Measurements from ENCODE around the gene ATRN.
"Not testable (repeated sequence)": the region's sequence is repeated elsewhere in the genome, so short reads cannot be mapped to it uniquely, and the experiment has no call there.

The ATRN gene

GRCh38 chr20:3563548-3564177, 92.8 kb downstream of the ATRN start:
- no peak for DNase-seq (ENCODE audit: low spot score)

- no peak for DNase-seq (ENCODE audit: low spot score)
These were observed 95.0 kb downstream of the ATRN start for GRCh38 chr20:3565851-3566250.

GRCh38 chr20:3572151-3572550, 101.3 kb downstream of the ATRN start:
- no peak for DNase-seq (ENCODE audit: low spot score)

GRCh38 chr20:3576363-3576762, 105.5 kb downstream of the ATRN start:
- no peak for DNase-seq (ENCODE audit: low spot score)

- no peak for DNase-seq (ENCODE audit: low spot score)
These were observed 106.5 kb downstream of the ATRN start for GRCh38 chr20:3577366-3577765.

- DNase-seq (ENCODE audit: low spot score): no peak
These were observed 109.6 kb downstream of the ATRN start for GRCh38 chr20:3580412-3580811.

- DNase-seq (ENCODE audit: low spot score): no peak
These were observed 112.9 kb downstream of the ATRN start for GRCh38 chr20:3583765-3584164.

- DNase-seq (ENCODE audit: low spot score): no peak
These were observed 115.3 kb downstream of the ATRN start for GRCh38 chr20:3586093-3586492.

- no peak for DNase-seq (ENCODE audit: low spot score)
These were observed 119.3 kb downstream of the ATRN start for GRCh38 chr20:3590164-3590563.

- DNase-seq (ENCODE audit: low spot score): no peak
These were observed 122.1 kb downstream of the ATRN start for GRCh38 chr20:3592931-3593330.

GRCh38 chr20:3595541-3595940, 124.7 kb downstream of the ATRN start:
- DNase-seq (ENCODE audit: low spot score): no peak

GRCh38 chr20:3603108-3603507, 132.3 kb downstream of the ATRN start:
- DNase-seq (ENCODE audit: low spot score): no peak

GRCh38 chr20:3605386-3605886, 134.6 kb downstream of the ATRN start:
- DNase-seq (ENCODE audit: low spot score): not testable (repeated sequence)

GRCh38 chr20:3606021-3606420, 135.2 kb downstream of the ATRN start:
- no peak for DNase-seq (ENCODE audit: low spot score)

GRCh38 chr20:3611901-3612300, 141.1 kb downstream of the ATRN start:
- no peak for DNase-seq (ENCODE audit: low spot score)

- DNase-seq (ENCODE audit: low spot score): no peak
These were observed 142.2 kb downstream of the ATRN start for GRCh38 chr20:3612795-3613572.

GRCh38 chr20:3613821-3614440, 143.1 kb downstream of the ATRN start:
- DNase-seq (ENCODE audit: low spot score): no peak

GRCh38 chr20:3614466-3614865, 143.6 kb downstream of the ATRN start:
- DNase-seq (ENCODE audit: low spot score): no peak

GRCh38 chr20:3615171-3615840, 144.5 kb downstream of the ATRN start:
- DNase-seq (ENCODE audit: low spot score): not testable (repeated sequence)

GRCh38 chr20:3616250-3616649, 145.4 kb downstream of the ATRN start:
- DNase-seq (ENCODE audit: low spot score): no peak

- DNase-seq (ENCODE audit: low spot score): no peak
These were observed 150.3 kb downstream of the ATRN start for GRCh38 chr20:3621111-3621510.

GRCh38 chr20:3622406-3622805, 151.6 kb downstream of the ATRN start:
- no peak for DNase-seq (ENCODE audit: low spot score)

GRCh38 chr20:3627476-3627875, 156.7 kb downstream of the ATRN start:
- no peak for DNase-seq (ENCODE audit: low spot score)
